ENCODE results near the gene ITPR1.

DNA sequence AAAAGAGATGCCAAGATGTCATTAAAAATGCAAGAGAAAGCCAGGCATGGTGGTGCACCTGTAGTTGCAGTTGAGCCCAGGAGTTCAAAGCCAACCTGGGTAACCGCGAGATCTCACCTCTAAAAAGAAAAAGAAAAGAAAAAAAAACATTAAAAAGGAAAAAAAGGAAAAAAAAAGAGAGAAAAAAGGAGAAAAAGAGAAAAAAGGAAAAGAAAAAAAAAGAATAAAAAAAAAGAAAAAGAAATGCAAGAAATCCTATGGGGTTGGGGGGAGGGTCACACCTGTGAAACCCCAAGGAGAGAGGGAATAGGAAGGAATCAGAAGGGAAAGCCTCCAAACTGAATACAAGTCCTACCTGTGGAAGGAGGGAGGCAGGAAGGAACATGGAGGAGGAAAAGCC is 20.8 kb upstream of the ITPR1 start:
- TF ChIP-seq POLR2A (IDR thresholded peaks at IDR 0.05): no peak
- TF ChIP-seq, protein P1, sequence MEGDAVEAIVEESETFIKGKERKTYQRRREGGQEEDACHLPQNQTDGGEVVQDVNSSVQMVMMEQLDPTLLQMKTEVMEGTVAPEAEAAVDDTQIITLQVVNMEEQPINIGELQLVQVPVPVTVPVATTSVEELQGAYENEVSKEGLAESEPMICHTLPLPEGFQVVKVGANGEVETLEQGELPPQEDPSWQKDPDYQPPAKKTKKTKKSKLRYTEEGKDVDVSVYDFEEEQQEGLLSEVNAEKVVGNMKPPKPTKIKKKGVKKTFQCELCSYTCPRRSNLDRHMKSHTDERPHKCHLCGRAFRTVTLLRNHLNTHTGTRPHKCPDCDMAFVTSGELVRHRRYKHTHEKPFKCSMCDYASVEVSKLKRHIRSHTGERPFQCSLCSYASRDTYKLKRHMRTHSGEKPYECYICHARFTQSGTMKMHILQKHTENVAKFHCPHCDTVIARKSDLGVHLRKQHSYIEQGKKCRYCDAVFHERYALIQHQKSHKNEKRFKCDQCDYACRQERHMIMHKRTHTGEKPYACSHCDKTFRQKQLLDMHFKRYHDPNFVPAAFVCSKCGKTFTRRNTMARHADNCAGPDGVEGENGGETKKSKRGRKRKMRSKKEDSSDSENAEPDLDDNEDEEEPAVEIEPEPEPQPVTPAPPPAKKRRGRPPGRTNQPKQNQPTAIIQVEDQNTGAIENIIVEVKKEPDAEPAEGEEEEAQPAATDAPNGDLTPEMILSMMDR (IDR thresholded peaks at IDR 0.05): no peak
